ENCODE results near the gene TXNDC11.

- TF ChIP-seq CTCF (IDR thresholded peaks at IDR 0.05) = no peak
- no peak for TF ChIP-seq POLR2A (IDR thresholded peaks at IDR 0.05)
- TF ChIP-seq EP300 (IDR thresholded peaks at IDR 0.05) = no peak
Observed at GRCh38 chr16:11686713-11687380, 55.8 kb downstream of the TXNDC11 start.
